NCI-H146 (cell line): Measurements from ENCODE around the gene ASCL2.

Experiments used
- DNase-seq: peaks from one replicate; lab custom pipeline; 2025; lab: John Stamatoyannopoulos, UW

Gene ASCL2

DNA sequence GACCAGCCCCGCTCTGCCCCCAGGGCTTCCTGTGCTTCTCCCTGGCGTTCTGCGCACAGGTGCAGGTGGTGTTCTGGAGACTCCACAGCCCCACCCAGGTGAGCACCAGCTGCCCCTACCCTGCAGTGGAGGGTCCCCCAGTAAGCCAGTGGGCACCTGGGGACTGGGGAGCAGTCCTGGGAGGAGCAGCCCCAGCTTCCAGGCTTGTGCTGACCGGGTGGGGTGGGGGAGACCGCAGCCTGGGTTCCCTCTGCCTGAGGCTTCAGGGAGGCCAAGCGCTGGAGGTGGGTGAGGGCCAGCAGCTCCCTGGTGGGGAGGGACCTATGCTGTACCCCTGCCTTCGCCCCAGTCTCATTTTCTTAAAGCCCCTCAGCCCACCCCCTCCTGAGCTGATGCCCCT, 38.3 kb upstream of the ASCL2 start:
- peak; percentile 30 for DNase-seq

DNA sequence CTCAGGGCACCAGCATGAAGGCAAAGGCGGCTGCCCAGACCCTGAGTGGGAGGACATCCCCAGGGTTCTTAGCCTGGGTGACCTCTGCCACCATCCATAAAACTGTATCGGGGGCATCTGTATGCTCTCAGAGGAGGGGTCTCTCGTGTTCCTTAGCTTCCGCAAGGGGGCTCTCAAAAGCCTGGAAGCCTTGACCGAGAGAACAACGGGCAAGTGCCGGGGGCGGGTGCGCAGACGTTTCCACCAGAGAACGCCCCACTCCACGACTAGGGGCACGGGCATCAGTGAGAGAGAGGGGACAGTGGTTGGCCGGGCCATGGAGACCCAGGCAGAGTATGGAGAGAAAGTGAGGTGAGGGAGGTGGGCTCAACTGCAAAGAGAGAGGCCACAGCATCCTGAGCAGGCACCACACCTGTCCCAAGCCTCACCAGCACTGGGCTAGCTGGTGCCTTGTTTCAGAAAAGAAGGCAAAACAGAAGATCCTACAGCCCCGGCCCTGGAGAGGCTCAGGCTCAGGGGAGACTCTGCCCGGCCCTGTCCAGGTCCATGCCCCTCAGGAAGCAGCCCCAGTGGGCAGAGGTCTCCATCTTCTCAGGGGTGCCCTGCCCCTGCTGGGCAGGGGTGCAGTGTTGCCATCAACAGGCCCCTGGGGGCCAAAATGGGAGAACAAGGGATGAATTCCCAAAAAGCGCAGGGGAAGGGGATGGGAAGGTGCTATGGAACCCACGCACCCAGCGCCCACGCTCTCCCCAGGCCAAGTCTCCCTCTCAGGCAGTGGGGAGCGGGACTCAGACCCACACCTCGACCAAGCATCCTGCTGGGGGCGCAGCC, 37.3 kb upstream of the ASCL2 start:
- DNase-seq = no peak

DNA sequence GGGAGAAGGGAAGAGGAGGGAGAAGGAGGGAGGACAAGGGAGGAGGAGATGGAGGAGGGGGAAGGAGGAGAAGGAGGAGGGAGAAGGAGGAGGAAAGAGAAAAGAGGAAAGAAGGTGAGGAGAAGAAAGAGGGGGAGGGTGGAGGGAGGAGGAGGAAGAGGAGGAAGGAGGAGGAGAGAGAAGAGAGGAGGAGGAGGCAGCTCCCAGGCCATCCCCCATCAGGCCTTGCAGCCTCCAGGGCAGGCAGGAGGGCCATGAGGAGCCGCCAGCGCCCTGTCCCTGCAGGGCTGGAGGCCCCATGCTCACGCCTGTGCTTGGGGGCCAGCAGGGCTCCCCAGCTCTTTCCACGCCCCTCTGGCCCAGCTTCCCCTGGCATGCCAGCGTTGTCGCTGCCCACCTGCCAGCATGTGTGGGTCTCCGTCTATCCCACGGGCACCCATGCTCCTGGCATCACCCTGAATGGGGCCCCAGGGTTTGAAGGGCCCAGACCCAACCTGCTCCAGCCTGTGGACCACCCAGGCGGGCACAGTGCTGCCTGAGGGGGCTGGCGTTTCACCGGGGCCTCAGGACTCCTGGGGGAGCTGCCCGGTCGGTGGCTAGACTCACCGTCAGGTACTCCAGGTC, 36.6 kb upstream of the ASCL2 start:
- no peak for DNase-seq

DNA sequence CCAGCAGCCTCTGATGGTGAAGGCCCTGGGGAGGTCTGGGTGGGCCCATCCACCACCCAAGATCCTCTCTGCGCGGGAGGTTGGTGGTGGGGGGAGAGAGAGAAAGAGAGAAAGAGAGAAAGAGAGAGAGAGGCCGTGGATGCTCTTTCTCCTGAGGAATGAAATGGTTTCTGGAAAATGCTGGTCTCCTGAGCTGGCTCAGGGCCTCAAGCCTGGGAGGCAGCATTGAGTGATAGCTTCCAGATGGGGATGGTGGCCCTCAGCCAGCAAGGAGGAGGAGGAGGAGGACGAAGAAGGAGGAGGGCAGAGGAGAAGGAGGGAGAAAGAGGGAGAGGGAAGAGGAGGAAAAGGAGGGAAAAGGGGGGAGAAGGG, 36.0 kb upstream of the ASCL2 start:
- DNase-seq = no peak

DNA sequence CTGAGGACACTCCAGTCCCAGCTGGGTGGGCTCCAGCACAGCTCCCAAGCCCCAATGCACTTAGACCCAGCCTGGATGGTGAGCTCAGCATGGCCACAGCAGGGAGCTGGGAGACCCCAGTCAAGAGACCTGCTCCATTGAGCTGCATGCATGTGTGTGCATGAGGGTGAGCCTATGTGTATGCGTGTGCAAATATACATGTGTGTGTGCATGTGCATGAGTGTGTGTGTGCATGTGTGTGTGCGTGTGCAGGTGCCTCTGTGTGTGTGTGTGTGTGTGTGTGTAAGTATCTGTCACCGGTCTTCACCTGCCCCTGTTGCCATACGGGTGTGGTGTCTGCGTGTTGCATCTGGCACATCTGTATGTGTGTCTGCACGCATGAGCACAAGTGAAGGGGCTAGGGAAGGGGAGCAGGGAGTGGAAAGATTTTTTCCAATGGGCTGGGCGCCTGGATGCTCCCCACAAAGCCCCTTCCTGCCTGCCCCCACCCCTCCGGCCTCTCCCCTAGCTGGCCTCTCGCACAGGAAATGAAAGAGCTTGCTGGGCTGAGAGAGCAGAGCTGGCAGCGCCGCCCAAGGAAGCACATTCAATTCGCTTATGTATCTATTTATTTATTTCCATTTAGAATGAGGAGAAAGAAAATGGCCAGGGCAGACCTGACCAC, 35.5 kb upstream of the ASCL2 start:
- no peak for DNase-seq

DNA sequence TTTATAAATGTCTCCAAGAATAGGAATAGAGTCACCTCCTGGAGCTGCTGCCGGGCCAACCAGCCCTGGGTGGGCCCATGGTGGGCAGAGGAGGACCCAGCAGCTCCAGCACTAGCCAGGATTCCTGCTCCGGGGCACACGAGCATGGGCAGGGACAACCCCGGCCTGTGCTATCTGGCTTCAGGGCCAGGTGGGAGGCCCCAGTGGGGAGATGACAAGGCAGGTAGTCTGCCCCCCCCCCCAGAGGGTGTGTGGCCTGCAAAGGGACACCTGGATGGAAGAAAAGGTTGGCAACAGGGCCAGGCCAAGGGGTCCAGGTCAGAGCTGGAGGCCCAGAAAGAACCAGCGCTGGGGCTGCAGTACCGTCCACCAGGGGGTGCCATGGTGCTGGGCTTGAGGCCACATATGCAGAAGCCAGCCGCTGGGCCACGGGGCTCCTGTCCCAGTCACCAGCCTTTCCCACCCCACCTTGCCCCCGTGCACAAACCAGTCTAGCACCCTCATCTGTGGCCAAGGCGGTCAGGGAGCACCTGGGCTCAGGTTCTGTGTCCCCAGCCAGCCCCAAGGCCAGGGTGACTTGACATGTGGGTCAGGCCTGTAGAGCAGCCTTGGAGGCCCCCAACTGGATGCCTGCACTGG, 34.9 kb upstream of the ASCL2 start:
- DNase-seq = peak; percentile 68

DNA sequence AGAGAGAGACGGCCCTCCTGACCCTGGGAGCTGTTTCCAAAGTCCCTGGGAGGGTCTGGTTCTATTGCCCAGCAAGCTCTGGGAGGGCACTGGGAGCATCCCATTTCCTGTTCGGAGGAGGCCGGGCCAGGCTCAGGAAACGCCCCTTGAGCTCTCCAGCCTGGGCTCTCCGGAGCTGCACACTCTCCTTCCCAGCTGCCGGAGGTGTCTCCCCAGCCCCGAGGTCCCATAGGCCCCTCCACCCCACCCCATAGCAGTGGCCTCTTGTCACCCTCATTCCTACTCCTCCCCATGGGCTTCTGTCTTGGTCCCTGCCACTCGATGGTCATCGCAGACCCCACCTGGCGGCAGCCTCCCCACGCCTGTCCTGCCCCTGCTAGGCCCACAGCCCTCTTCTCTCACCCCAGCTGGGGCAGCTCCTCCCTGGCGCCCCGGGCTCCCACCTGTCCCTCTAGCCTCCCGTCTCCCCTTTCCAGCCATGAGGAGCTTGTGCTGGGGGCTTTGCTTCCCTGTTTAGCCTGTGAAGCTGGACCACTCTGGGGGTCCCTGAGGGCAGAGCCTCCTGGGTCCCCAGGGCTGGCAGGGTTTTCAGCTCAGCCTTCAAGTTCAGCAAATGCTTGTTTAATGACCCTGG, 34.2 kb upstream of the ASCL2 start:
- no peak for DNase-seq

DNA sequence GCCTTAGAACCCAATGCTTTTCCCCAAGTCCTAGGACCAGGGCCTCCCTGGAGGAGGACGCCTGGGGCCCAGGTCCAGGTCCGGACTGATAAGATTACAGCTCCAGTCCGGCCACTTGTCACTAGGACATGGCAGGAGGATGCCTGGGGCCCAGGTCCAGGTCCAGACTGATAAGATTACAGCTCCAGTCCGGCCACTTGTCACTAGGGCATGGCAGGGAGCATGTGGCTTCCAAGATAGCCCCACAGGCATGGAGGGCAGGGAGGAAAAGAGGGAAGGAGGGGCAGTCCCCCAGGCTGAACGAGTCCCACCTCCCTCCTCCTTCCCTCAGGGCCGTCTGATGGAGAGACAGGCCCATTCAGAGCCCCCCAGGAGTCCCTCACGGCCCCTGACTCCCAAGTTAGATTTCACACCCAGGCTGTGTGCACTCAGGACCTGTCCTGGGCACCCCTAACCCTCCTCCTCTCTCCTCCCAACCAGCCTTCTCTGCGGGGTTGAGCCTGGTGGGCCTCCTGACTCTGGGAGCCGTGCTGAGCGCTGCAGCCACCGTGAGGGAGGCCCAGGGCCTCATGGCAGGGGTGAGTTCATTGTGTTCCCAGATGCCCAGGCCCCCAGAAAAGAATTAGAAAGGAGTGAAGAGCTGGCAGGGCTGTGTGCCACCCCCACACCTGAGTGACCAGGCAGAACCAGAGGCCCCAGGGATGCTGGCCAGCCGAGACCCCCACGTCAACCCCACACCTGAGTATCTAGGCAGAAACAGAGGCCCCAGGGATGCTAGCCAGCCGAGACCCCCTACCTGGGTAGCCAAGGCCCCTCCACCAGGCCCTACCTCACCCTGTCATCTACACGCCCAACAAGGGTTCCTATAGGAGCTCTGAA, 33.5 kb upstream of the ASCL2 start:
- DNase-seq = no peak

DNA sequence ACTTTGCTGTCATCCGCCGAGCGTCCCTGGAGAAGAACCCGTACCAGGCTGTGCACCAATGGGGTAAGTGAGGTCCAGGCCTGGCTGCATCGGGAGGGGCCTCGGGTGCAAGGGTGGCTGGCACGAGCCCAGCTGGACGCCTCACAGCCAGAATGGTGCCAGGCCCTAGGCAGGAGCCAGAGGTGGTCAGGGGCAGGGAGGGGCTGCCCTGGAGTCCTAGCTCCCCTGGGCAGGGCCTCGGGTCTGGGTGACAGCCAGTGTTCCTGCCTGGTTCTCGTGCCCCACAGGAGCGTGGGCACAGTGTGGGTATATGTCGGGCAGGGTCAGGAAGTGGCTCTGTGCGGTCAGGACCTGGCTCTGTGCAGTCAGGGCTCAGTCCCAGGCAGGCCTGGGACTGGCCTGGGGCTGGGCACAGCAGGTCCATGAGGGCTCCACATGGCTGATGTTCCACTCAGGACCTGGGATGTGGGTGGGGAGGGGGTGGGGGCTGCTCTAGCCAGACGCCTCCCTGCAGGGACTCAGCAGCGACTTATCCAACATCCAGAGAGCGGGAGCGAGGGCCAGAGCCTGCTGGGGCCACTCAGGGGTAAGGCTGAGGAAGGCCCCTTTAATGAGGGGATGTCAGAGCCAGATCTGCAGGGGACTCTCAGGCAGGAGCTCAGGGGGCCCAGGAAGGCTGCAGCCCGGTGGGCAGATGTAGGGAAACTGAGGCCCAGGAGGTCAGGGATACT, 32.7 kb upstream of the ASCL2 start:
- no peak for DNase-seq

DNA sequence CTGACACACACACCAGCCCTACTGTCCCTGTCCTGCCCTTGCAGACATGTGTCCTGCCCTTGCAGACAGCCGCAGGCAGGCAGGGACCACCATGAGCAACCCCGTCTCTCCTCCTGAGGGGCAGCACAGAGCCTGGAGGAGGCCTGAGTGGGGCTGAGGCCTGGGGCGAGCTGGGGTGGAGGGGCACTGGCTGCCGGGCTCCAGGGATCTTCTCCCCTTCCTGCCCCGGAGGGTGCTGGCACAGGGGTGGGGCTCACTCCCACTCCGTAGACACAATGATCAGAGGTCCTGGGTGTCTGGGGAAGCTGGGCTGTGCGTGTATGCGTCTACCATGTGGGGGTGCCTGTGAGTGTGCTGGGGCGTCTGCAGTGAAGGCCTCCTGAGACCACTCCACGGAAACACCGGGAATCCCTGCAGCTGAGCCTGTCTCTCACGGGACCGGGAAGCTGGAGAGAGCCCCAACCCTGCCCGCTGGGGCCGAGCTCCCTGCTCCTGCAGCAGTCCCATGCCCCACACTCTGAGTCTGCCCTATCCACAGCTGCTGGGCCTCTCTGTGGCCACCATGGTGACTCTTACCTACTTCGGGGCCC, 32.0 kb upstream of the ASCL2 start:
- no peak for DNase-seq

DNA sequence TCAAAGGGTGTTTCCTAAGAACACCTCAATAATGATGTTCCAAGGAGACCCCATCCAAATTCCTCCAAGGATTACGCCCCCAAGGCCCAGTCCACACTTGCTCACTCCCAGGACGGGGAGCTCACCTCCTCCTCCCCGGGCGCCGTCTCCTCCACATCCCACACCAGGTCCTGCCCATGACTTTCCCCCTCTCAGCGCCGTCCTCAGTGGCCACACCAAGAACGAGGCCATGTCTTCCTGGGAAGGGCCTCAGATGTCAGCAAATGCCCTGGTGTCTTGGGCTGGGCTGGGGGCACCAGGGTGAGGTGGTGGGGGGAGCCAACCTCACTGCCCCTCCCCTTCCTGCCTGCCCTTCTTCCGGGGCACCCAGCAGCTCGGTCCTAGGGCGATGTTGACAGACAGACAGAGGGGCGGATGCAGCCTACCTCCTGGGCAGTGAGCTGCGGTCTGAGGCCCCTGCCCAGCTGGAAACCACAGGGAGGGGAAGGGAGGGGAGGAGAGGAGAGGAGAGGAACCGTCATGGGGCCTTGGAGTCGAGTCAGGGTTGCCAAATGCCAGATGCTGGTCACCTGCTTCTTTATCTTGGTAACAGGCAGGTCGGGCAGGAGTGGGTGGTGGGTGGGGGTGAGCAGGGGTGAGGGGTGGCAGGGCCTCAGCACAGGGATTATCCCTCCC, 31.4 kb upstream of the ASCL2 start, which contains the start of the genes C11orf21 and TSPAN32:
Gene C11orf21 (minus strand): TSS at position 288 of the 675 bp plus-strand sequence. CDS start 110 bp downstream, at position 178.
Gene TSPAN32 (plus strand): TSS at position 383 of the 675 bp plus-strand sequence. CDS start 137 bp downstream, at position 520.
- DNase-seq = peak; percentile 40

DNA sequence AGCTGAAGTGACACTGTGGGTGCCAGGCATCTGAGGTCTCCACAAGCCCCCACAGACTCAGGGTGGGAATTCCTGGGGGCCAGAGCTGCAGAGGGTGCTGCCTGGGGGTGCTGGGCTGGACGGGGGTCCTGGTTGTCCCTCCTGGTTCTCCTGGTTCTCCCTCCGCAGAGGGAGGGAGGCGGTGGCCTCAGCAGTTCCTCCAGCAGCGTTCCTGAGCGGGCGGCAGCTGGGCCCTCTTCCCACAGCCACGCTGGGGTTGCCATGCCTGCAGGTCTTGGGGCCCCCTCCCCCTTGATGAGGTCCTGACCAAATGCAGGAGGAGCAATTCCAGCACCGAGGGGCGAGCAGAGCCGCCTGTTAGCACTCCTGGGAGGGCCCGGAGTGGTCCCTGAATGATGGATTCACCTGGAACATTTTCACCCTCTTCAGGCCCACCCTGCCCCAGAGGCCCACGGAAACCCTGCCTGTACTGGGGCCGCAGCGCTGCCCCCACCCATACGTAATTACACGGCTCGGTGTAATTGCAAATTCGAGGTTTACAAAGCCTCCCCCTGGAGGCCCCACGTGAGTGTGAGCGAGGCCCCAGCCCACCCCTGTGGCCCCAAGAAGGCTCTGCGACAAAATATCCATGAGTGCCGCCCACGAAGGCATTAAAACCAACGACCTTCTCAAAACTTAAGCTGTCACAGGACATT, 30.7 kb upstream of the ASCL2 start:
- DNase-seq = no peak

DNA sequence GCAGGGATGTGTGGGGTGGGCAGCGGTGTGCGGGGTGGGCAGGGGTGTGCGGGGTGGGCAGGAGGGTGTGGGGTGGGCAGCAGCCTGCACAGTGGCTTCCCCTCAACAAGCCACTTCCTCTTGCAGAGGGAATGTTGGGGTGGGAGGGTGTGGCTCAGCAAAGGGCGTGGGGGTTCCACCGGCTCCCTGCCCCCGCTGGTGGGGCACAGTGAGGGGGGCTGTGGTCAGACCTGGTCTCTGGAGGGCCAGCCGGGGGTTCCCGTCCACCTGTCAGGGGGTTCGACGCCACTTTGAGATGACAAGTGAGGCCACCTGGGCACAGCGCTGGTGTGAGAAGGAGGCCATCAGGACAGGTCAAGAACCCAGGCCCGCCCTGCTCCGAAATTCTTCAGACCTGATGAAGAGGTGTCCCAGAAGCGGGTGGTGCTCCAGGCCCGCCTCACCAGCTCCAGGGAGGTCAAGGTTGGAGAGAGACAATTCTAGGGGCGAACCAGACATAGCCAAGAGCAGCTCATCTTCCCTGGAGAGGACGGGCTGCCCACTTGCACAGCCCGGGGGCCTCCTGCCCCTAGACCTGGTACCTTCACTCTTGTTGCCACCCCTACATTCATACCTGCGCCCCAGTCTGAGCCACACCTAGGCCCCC, 30.0 kb upstream of the ASCL2 start:
- DNase-seq = no peak

DNA sequence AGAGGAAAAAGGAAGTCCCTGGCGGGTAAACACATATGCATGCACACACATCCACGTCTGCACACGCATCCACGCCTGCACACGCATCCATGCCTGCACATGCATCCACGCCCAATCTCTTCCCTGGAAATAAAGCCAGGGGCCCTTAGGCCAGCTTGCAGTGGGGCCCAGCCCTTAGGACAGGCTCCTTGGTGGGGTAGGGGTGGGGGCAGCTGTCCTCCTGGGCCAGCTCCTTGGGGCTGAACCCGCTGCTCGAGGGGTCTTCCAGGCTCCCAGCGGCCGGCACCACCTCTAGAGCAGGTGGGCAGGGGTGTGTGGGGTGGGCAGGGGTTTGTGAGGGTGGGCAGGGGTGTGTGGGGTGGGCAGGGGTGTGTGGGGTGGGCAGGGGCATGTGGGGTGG, 29.4 kb upstream of the ASCL2 start:
- DNase-seq = no peak

DNA sequence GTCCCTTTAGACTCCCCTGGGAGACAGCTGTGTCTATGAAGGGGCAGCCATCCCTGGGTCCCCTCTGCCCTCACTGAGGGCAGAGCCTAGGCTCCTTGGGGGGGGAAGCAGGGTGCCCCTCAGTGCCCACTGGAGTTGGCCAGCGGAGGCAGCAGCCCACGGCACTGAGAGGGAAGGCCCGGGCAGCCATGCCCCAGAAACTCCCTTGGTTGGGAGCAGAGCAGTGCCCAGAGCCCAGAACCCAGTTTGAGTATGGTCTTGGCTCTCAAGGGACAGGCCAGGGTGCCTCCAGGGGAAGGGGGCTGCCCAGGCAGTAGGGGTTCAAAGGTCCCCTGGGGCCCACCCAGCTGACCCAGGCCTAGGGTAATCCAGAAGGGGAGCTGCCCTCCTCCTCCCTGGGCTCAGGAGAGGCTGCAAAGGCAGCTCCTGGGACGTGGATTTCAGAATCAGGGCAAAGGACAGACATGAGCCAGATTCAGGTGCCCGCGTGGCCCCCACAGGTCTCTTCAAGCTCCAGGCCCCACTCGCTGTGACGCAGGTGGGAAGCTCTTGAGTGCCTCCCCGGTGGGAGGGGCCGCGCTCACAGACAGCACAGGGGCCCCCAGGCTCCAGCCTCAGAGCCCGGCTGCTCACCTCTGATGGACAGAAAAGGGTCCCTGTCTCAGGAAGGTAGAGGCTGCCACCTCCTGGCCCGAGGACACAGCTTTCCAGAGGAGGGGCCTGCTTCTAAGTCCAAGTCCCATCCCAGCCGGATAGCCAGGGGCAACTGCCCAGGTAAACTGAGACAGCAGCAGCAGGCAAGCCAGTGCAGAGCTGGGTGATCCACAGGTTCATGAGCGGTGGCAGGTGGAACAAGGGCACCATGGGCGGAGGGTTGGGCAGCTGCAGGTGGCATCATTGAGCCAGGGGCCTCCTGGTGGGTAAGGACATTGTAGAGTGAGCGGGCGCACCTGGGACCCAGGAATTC, 28.7 kb upstream of the ASCL2 start:
- DNase-seq = peak; percentile 67

DNA sequence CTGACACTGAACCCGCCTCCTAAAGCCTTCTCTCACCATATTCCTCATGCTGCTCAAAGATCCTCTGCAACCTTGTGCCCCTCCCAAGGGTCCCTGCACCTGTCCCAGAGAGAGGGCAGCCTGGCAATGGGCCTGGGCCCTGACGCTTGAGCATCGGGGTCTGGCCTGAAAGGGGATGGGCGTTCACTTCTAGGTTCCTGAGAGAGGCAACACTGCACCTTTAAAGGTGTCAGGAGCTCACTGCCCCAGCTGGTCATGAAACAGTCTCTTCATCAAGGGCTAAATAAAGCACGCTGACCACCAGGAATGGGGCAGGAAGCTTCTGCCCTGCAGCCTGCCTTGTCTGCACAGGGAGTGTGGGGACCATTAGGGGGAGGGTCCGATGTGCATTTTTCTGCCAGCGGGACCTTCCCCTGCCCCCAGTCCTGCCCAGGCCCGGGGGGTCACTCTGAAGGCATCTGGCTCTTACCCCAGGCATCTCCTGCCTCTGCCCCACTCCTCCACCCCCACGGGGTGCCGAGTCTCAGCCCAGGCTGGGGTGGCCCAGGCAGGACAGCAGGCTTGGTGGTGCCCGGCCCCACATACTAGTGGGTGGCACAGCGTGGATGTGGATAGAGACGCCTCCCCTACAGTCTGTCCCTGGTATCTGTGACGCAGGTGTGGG, 27.9 kb upstream of the ASCL2 start:
- DNase-seq = no peak
